Activated CD4-positive, alpha-beta T cell treated with anti-CD3 and anti-CD28 coated beads, Interleukin-2, amount 50 U/mL, for 24 hours (primary cell): ENCODE results near the gene KIAA1614.
A peak's percentile ranks its signal among the peaks of the same experiment; 100 is the strongest.
"Not testable (repeated sequence)": the region's sequence is repeated elsewhere in the genome, so short reads cannot be mapped to it uniquely, and the experiment has no call there.

Source experiments
- DNase-seq, 2 donors: peaks; one replicate each; pipeline ENCODE4 v3.0.0-alpha.2; 2020; ENCODE audit warnings: low read depth in 1 of 2, low spot score in 1 of 2

Gene KIAA1614

GRCh38 chr1:180962178-180962577 lies 49.5 kb downstream of the KIAA1614 start:
- DNase-seq = no peak

GRCh38 chr1:180964056-180964455 lies 51.4 kb downstream of the KIAA1614 start:
- no peak for DNase-seq

GRCh38 chr1:180964595-180964994 lies 51.9 kb downstream of the KIAA1614 start:
- no peak for DNase-seq

GRCh38 chr1:180966312-180966711 lies 53.6 kb downstream of the KIAA1614 start:
- no peak for DNase-seq

- no peak for DNase-seq
Observed at GRCh38 chr1:180966744-180967536, 54.2 kb downstream of the KIAA1614 start.

GRCh38 chr1:180967558-180967957 lies 54.9 kb downstream of the KIAA1614 start:
- no peak for DNase-seq

GRCh38 chr1:180968834-180969233 lies 56.1 kb downstream of the KIAA1614 start:
- not testable (repeated sequence) for DNase-seq

GRCh38 chr1:180969434-180969833 lies 56.7 kb downstream of the KIAA1614 start:
- no peak for DNase-seq

GRCh38 chr1:180970333-180971079 lies 57.8 kb downstream of the KIAA1614 start:
- DNase-seq = no peak

- no peak for DNase-seq
Observed at GRCh38 chr1:180971273-180971997, 58.7 kb downstream of the KIAA1614 start.

GRCh38 chr1:180973369-180973768 lies 60.7 kb downstream of the KIAA1614 start:
- no peak for DNase-seq

- DNase-seq = no peak
Observed at GRCh38 chr1:180974236-180974635, 61.5 kb downstream of the KIAA1614 start.

- no peak for DNase-seq
Observed at GRCh38 chr1:180975551-180975950, 62.9 kb downstream of the KIAA1614 start.

- DNase-seq = no peak
Observed at GRCh38 chr1:180976191-180976590, 63.5 kb downstream of the KIAA1614 start.

GRCh38 chr1:180976732-180977357 lies 64.1 kb downstream of the KIAA1614 start:
- no peak for DNase-seq

GRCh38 chr1:180981596-180982387 lies 69.1 kb downstream of the KIAA1614 start:
- DNase-seq = peak in 1 of 2 donors; percentile 18

GRCh38 chr1:180982422-180982821 lies 69.7 kb downstream of the KIAA1614 start:
- no peak for DNase-seq

- no peak for DNase-seq
Observed at GRCh38 chr1:180988253-180988752, 75.6 kb downstream of the KIAA1614 start.

GRCh38 chr1:180994262-180994661 lies 81.6 kb downstream of the KIAA1614 start:
- DNase-seq = no peak

GRCh38 chr1:180997843-180998504 lies 85.3 kb downstream of the KIAA1614 start:
- DNase-seq = no peak
